Activated naive CD4-positive, alpha-beta T cell treated with anti-CD3 and anti-CD28 coated beads for 36 hours (primary cell): Measurements from ENCODE around the gene PHKG2. TPM values are rescaled to one million over a fixed set of nuclear protein-coding genes. Genes with fewer than 3 reads are reported as not detected.

Experiments
- CTCF ChIA-PET: fragments of 350-600 bp; sonication (Branson Sonifier 250); formaldehyde crosslinking; loops from one replicate; lab custom pipeline; 2021; ENCODE audit warnings: antibody characterized with exemption; lab: Charles Lee
- DNase-seq: peaks from one replicate; pipeline ENCODE4 v3.0.0-alpha.2; 2020
- H3K27ac Mint-ChIP-seq: one replicate; pipeline ENCODE4 v1.8.0; 2021; ENCODE audit warnings: mild to moderate bottlenecking, mixed read lengths
- H3K27me3 Mint-ChIP-seq: one replicate; pipeline ENCODE4 v1.8.0; 2021; ENCODE audit warnings: low read depth, mixed read lengths
- H3K36me3 Mint-ChIP-seq: one replicate; pipeline ENCODE4 v1.8.0; 2021; ENCODE audit warnings: low read depth, mixed read lengths
- H3K4me1 Mint-ChIP-seq: one replicate; pipeline ENCODE4 v1.8.0; 2021; ENCODE audit warnings: low read depth, mixed read lengths
- H3K4me3 Mint-ChIP-seq: one replicate; pipeline ENCODE4 v1.8.0; 2021; ENCODE audit warnings: mild to moderate bottlenecking, moderate library complexity, mixed read lengths
- H3K9me3 Mint-ChIP-seq: one replicate; pipeline ENCODE4 v1.8.0; 2021; ENCODE audit warnings: mixed read lengths
- intact Hi-C: fragments of 100-400 bp; cut with micrococcal nuclease; formaldehyde crosslinking; loops from one replicate; pipeline ENCODE4 v1.15.1; 2023
- total RNA-seq, 2 experiments: library from RNA; stranded (reverse); gene quantifications; one replicate each; pipeline ENCODE4 v1.2.3, GENCODE V29; 2021

PHKG2 gene
- total RNA-seq, 2 experiments from 2014 or later, result 23.3 to 26.4 TPM

GRCh38 chr16:30761928-30762902 is 14.0 kb downstream of the PHKG2 start, which contains the start of the genes CFAP119 and RNF40:
CFAP119 (minus strand) TSS chr16:30762062; CDS start chr16:30761748, 314 bp downstream.
RNF40 (plus strand) TSS chr16:30762322; CDS start chr16:30762546, 224 bp downstream.
- H3K4me3 Mint-ChIP-seq, result peak within 1 kb of the TSS; percentile 94
- no peaks in the 10 kb centered on the region for H3K9me3 Mint-ChIP-seq
- intact Hi-C loops, result loop anchor here (1.0 kb wide), 8 partner anchors 13 to 160 kb away; partner anchors contain the start of genes BCL7C, FBRS and PHKG2
- peak within 1 kb of the TSS; percentile 87 for H3K27ac Mint-ChIP-seq
- CTCF ChIA-PET, result interaction anchor here (1.0 kb wide), 1 partner anchor 27 kb away, joined by 3 read pairs; no protein-coding TSS in a partner anchor
- H3K36me3 Mint-ChIP-seq, result peaks cover 9% of the 10 kb centered on the region
- DNase-seq, result peak; percentile 95
- no peaks in the 10 kb centered on the region for H3K27me3 Mint-ChIP-seq
- H3K4me1 Mint-ChIP-seq, result peaks cover 25% of the 10 kb centered on the region

- Mint-ChIP-seq H3K27ac (peak overlapping the region; percentile 87), H3K4me1 (peaks cover 25% of the 10 kb centered on the region), H3K36me3 (peaks cover 10% of the 10 kb centered on the region), H3K4me3 (peak overlapping the region; percentile 94), H3K27me3 (no peaks in the 10 kb centered on the region), H3K9me3 (no peaks in the 10 kb centered on the region)
- DNase-seq, result no peak
- CTCF ChIA-PET, result interaction anchor here (1.0 kb wide), 1 partner anchor 28 kb away, joined by 3 read pairs; no protein-coding TSS in a partner anchor
- intact Hi-C loops, result loop anchor here (1.0 kb wide), 8 partner anchors 12 to 159 kb away; partner anchors contain the start of genes BCL7C, FBRS and PHKG2
Measured at GRCh38 chr16:30762991-30763725, 14.9 kb downstream of the PHKG2 start.

- no peak for DNase-seq
- Mint-ChIP-seq H3K27ac (no peak overlapping the region), H3K36me3 (peaks cover 15% of the 10 kb centered on the region), H3K4me1 (peaks cover 25% of the 10 kb centered on the region), H3K27me3 (no peaks in the 10 kb centered on the region), H3K4me3 (peak overlapping the region; percentile 23), H3K9me3 (no peaks in the 10 kb centered on the region)
- CTCF ChIA-PET, result interaction anchor here (1.3 kb wide), 1 partner anchor 178 kb away, joined by 4 read pairs; no protein-coding TSS in a partner anchor
- intact Hi-C loops, result no loop called here
Measured at GRCh38 chr16:30764086-30764485, 15.9 kb downstream of the PHKG2 start.

DNA sequence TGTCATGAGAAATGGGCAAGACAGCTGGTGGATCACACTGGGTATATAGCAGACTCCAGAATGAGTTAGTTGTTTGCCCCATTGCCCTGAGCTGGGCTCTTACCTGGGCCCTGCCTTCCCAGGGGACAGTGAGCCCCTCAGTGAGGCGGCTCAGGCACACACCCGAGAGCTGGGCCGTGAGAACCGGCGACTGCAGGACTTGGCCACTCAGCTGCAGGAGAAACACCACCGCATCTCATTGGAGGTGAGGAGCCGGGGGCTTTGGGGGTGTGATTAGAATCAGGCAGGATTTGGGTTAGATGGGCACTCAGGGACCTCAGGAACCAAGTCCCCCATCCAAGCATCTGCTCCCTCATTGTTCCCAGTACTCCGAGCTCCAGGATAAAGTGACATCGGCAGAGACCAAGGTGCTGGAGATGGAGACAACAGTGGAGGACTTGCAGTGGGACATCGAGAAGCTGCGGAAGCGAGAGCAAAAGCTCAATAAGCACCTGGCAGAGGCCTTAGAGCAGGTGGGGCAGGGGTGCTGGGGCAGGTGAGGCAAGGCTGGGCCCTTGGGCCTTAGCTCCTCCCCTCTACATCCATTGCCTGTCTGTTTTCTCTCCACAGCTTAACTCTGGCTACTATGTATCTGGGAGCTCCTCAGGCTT is 16.7 kb downstream of the PHKG2 start:
- Mint-ChIP-seq H3K4me1 (peaks cover 25% of the 10 kb centered on the region), H3K27me3 (no peaks in the 10 kb centered on the region), H3K27ac (no peak overlapping the region), H3K9me3 (no peaks in the 10 kb centered on the region), H3K36me3 (peaks cover 20% of the 10 kb centered on the region), H3K4me3 (no peak overlapping the region)
- no peak for DNase-seq
- intact Hi-C loops, result no loop called here
- CTCF ChIA-PET, result interaction anchor here (1.1 to 1.3 kb wide), 2 partner anchors 13 to 177 kb away, joined by 3 to 4 read pairs; no protein-coding TSS in a partner anchor

DNA sequence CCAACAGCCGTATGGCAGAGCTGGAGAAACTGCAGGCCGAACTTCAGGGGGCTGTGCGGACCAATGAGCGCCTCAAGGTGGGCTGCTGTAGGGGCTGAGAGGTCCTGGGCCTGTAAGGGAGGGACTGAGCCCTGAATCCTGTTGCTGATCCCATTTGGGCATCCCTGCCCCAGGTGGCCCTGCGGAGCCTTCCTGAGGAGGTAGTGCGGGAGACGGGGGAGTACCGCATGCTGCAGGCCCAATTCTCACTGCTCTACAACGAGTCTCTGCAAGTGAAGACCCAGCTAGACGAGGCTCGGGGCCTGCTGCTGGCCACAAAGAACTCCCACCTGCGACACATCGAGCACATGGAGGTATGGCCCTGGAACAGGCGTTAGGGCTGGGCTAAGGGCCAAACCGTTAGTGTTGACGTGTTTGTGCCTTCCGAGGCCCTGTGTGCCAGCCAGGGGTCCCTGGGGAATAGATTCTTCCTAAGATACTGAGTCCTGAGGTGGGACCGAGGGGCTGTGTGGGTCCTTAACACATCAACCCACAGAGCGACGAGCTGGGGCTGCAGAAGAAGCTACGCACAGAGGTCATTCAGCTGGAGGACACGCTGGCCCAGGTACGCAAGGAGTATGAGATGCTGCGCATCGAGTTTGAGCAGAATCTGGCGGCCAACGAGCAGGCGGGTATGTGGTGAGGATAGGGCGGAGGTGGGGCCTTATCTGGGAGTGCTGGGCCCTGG is 18.1 kb downstream of the PHKG2 start:
- CTCF ChIA-PET, result interaction anchor here (0.8 kb wide), 1 partner anchor 48 kb away, joined by 3 read pairs; no protein-coding TSS in a partner anchor
- Mint-ChIP-seq H3K27me3 (no peaks in the 10 kb centered on the region), H3K9me3 (no peaks in the 10 kb centered on the region), H3K4me3 (no peak overlapping the region), H3K27ac (no peak overlapping the region), H3K4me1 (peaks cover 16% of the 10 kb centered on the region), H3K36me3 (peaks cover 23% of the 10 kb centered on the region)
- intact Hi-C loops, result no loop called here
- no peak for DNase-seq

DNA sequence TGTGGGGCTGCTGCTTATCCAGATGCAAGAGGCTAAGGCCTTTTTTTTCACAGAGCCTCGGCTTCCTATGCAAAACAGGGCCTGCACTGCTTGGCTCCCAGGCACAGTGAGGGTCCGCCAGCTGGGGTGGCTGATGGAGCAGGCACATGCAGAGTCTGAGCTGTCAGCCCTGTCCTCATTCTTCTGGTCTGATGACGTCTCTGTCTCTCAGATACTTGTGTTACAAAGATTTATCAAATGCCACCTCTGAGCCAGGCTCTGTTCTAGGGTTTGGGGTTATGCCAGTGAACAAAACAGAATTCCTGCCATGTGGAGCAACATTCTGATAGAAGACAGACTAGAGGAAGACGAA is 18.7 kb downstream of the PHKG2 start:
- Mint-ChIP-seq H3K27me3 (no peaks in the 10 kb centered on the region), H3K36me3 (peaks cover 24% of the 10 kb centered on the region), H3K4me1 (peaks cover 16% of the 10 kb centered on the region), H3K9me3 (no peaks in the 10 kb centered on the region), H3K4me3 (no peak overlapping the region), H3K27ac (no peak overlapping the region)
- CTCF ChIA-PET, result no interaction called here
- no peak for DNase-seq
- intact Hi-C loops, result no loop called here

GRCh38 chr16:30767767-30768465 is 19.7 kb downstream of the PHKG2 start:
- H3K9me3 Mint-ChIP-seq, result no peaks in the 10 kb centered on the region
- peaks cover 27% of the 10 kb centered on the region for H3K36me3 Mint-ChIP-seq
- no peak overlapping the region for H3K27ac Mint-ChIP-seq
- intact Hi-C loops, result no loop called here
- H3K4me1 Mint-ChIP-seq, result peaks cover 13% of the 10 kb centered on the region
- H3K4me3 Mint-ChIP-seq, result no peak overlapping the region
- DNase-seq, result no peak
- CTCF ChIA-PET, result no interaction called here
- no peaks in the 10 kb centered on the region for H3K27me3 Mint-ChIP-seq

DNA sequence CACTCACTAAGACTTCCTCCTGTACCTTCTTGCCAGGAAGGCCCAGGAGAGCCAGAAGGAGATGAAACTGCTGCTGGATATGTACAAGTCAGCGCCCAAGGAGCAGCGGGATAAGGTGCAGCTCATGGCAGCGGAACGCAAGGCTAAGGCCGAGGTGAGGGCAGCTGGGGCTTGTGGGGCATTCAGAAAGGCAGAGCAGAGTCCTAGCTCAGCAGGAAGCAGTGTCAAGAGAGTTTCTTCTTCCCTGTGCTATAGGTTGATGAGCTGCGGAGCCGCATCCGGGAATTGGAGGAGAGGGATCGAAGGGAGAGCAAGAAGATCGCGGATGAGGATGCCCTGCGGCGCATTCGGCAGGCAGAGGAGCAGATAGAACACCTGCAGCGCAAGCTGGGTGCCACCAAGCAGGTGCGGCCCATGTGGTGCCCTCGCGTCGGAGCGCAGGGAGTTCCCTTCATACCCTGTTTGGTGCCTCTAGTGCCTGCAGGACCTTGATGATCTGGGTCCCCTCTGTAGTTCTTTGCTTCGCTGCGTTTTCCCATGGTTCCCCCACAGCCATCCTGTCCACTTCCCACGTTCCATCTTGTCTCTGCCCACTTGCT is 20.5 kb downstream of the PHKG2 start:
- CTCF ChIA-PET, result no interaction called here
- H3K4me1 Mint-ChIP-seq, result peaks cover 5% of the 10 kb centered on the region
- no peak for DNase-seq
- intact Hi-C loops, result no loop called here
- no peaks in the 10 kb centered on the region for H3K27me3 Mint-ChIP-seq
- peaks cover 33% of the 10 kb centered on the region for H3K36me3 Mint-ChIP-seq
- H3K9me3 Mint-ChIP-seq, result no peaks in the 10 kb centered on the region
- no peak overlapping the region for H3K4me3 Mint-ChIP-seq
- no peak overlapping the region for H3K27ac Mint-ChIP-seq

GRCh38 chr16:30769379-30770089 is 21.3 kb downstream of the PHKG2 start:
- Mint-ChIP-seq H3K36me3 (peaks cover 38% of the 10 kb centered on the region), H3K4me1 (peaks cover 2% of the 10 kb centered on the region), H3K27ac (peak overlapping the region; percentile 25), H3K9me3 (no peaks in the 10 kb centered on the region), H3K4me3 (no peak overlapping the region), H3K27me3 (no peaks in the 10 kb centered on the region)
- DNase-seq, result no peak
- CTCF ChIA-PET, result interaction anchor here (2.1 kb wide), 1 partner anchor 10 kb away, joined by 5 read pairs; no protein-coding TSS in a partner anchor
- intact Hi-C loops, result no loop called here

DNA sequence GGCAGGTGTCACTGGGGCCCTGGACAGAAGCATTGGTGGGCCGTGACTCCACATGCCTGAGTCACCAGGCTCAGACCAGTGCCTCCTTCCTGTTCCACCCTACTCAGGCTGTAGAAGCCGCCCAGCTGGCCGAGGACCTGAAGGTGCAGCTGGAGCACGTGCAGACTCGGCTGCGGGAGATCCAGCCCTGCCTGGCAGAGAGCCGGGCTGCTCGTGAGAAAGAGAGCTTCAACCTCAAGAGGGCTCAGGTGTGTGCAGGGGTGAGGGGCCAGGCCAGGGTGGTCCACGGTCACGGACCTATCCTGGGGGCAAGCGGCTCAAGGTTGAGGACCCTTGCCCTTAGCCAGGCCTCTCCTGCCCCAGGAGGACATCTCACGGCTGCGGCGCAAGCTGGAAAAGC is 23.5 kb downstream of the PHKG2 start:
- no peaks in the 10 kb centered on the region for H3K27me3 Mint-ChIP-seq
- peaks cover 37% of the 10 kb centered on the region for H3K36me3 Mint-ChIP-seq
- CTCF ChIA-PET, result interaction anchor here (0.9 to 2.1 kb wide), 2 partner anchors 12 to 43 kb away, joined by 3 to 5 read pairs; no protein-coding TSS in a partner anchor
- H3K27ac Mint-ChIP-seq, result no peak overlapping the region
- intact Hi-C loops, result no loop called here
- no peak for DNase-seq
- H3K4me1 Mint-ChIP-seq, result peaks cover 10% of the 10 kb centered on the region
- no peaks in the 10 kb centered on the region for H3K9me3 Mint-ChIP-seq
- H3K4me3 Mint-ChIP-seq, result no peak overlapping the region
